Gastrocnemius medialis (tissue), 4 donors: ENCODE results near the gene TMCC1. TPM values are rescaled to one million over a fixed set of nuclear protein-coding genes. Genes with fewer than 3 reads are reported as not detected.
"Not testable (repeated sequence)": the region's sequence is repeated elsewhere in the genome, so short reads cannot be mapped to it uniquely, and the experiment has no call there.

Source experiments
- ATAC-seq, 2 donors: fragments of 150-250 bp; one replicate each; pipeline ENCODE4 v1.9.1; 2016
- DNase-seq, 2 donors: peaks; one replicate each; pipeline ENCODE4 v3.0.0-alpha.2; 2019
- H3K27ac ChIP-seq, 4 donors: fragments of 200-600 bp; sonication (generic); 1 replicate in 1 of 4; 2 replicates in 3 of 4; pipeline ENCODE4 v1.5.1; 2016 to 2018; ENCODE audit warnings: mild to moderate bottlenecking in 2 of 4, moderate library complexity in 1 of 4
- H3K27me3 ChIP-seq, 3 donors: fragments of 200-600 bp; sonication (generic) in 2 of 3; 1 replicate in 1 of 3; 2 replicates in 2 of 3; pipeline versions ENCODE4 v1.5.1 to v1.6.0; 2016 to 2019; ENCODE audit warnings: mild to moderate bottlenecking in 1 of 3, moderate library complexity in 1 of 3
- H3K36me3 ChIP-seq, 2 donors: fragments of 200-600 bp; sonication (generic) in 1 of 2; one replicate each; pipeline ENCODE4 v1.5.1; 2017 to 2018
- H3K4me1 ChIP-seq, 2 donors: fragments of 200-600 bp; sonication (generic) in 1 of 2; one replicate each; pipeline ENCODE4 v1.5.1; 2016 to 2017; ENCODE audit warnings: mild to moderate bottlenecking in 2 of 2
- H3K4me3 ChIP-seq, 4 donors: fragments of 200-600 bp; sonication (generic) in 3 of 4; 1 replicate in 1 of 4; 2 replicates in 3 of 4; pipeline ENCODE4 v1.5.1; 2016 to 2019; ENCODE audit warnings: mild to moderate bottlenecking in 2 of 4
- H3K9me3 ChIP-seq, 3 donors: fragments of 200-600 bp; sonication (generic) in 2 of 3; 1 replicate in 1 of 3; 2 replicates in 2 of 3; pipeline ENCODE4 v1.5.1; 2016 to 2019
- CTCF ChIP-seq, 5 experiments: fragments of 450-650 bp in 3 of 5; fragments of 200-600 bp in 2 of 5; sonication (generic) in 2 of 5; IDR thresholded peaks in 4 of 5; conservative IDR thresholded peaks in 1 of 5; 1 replicate in 4 of 5; 2 replicates in 1 of 5; pipeline ENCODE4 v1.5.1; 2016 to 2019; ENCODE audit warnings: antibody characterized with exemption in 5 of 5, mild to moderate bottlenecking in 3 of 5, moderate library complexity in 3 of 5
- POLR2A ChIP-seq, 2 donors: fragments of 450-650 bp; IDR thresholded peaks; one replicate each; pipeline ENCODE4 v1.6.1; 2017; ENCODE audit warnings: antibody characterized with exemption in 2 of 2, mild to moderate bottlenecking in 2 of 2, moderate library complexity in 2 of 2
- in situ Hi-C, 4 donors: fragments of 200-750 bp; cut with MboI; loops; one replicate each; pipeline versions ENCODE4 v1.15.0 to v1.8.0; 2017; ENCODE audit warnings: low sequenced_read_pairs in 4 of 4
- intact Hi-C: fragments of 100-400 bp; cut with DNase I; formaldehyde crosslinking; loops from one replicate; pipeline ENCODE4 v1.15.1; 2023; ENCODE audit warnings: low total_unique reads
- total RNA-seq, 4 donors: library from RNA; depleted of rRNA; stranded (reverse); fragments of >200 nt; gene quantifications; one replicate each; pipeline versions ENCODE4 v1.1.0 to v1.2.3, GENCODE V29; 2016

TMCC1 gene
- total RNA-seq, 4 donors from 2014 or later = 18.8 to 24.7 (median 20.2) TPM

GRCh38 chr3:129650256-129650872, 243.1 kb downstream of the TMCC1 start:
- Histone ChIP-seq H3K9me3 (no peaks in the 10 kb centered on the region), H3K27me3 (no peaks in the 10 kb centered on the region), H3K27ac (peak overlapping the region in 1 of 4 donors; percentile 9), H3K36me3 (peaks cover 0 to 11% of the 10 kb centered on the region in 2 donors), H3K4me1 (peaks cover 26 to 35% of the 10 kb centered on the region in 2 donors), H3K4me3 (no peak overlapping the region)
- ATAC-seq (peak; percentile 46 to 70), DNase-seq (peak; percentile 35 to 71)
- intact Hi-C loops (loop anchor here (1.0 to 5.0 kb wide), 3 partner anchors 179 to 282 kb away; partner anchors contain the start of gene TMCC1), in situ Hi-C loops (loop anchor here (5.0 to 10.0 kb wide), 5 partner anchors 74 to 284 kb away; no protein-coding TSS in a partner anchor)
- peak; percentile 51 to 81 (median 71) for TF ChIP-seq CTCF (IDR thresholded peaks at IDR 0.05 in 4 of 5, conservative IDR thresholded peaks at IDR 0.05 in 1 of 5)
- no peak for TF ChIP-seq POLR2A (IDR thresholded peaks at IDR 0.05)

- no peak for DNase-seq
- Histone ChIP-seq H3K9me3 (no peaks in the 10 kb centered on the region), H3K4me3 (no peak overlapping the region), H3K36me3 (no peaks in the 10 kb centered on the region), H3K27me3 (no peaks in the 10 kb centered on the region), H3K27ac (no peak overlapping the region), H3K4me1 (peaks cover 21 to 26% of the 10 kb centered on the region in 2 donors)
- no peak for ATAC-seq
- intact Hi-C loops (no loop called here), in situ Hi-C loops (no loop called here)
- TF ChIP-seq CTCF (IDR thresholded peaks at IDR 0.05 in 4 of 5, conservative IDR thresholded peaks at IDR 0.05 in 1 of 5) (no peak), POLR2A (IDR thresholded peaks at IDR 0.05) (no peak)
Observed at GRCh38 chr3:129648391-129648790, 245.1 kb downstream of the TMCC1 start.

GRCh38 chr3:129645286-129645685, 248.2 kb downstream of the TMCC1 start:
- no peak for ATAC-seq
- no peaks in the 10 kb centered on the region for H3K36me3 ChIP-seq
- intact Hi-C loops = no loop called here

GRCh38 chr3:129644836-129645235, 248.7 kb downstream of the TMCC1 start:
- no peaks in the 10 kb centered on the region for H3K36me3 ChIP-seq
- peaks cover under 1 to 2% of the 10 kb centered on the region in 2 donors for H3K4me1 ChIP-seq
- in situ Hi-C loops = no loop called here
- H3K27me3 ChIP-seq = no peaks in the 10 kb centered on the region
- no peaks in the 10 kb centered on the region for H3K9me3 ChIP-seq
- intact Hi-C loops = no loop called here
- DNase-seq = no peak
- ATAC-seq = no peak
- no peak overlapping the region for H3K27ac ChIP-seq
- TF ChIP-seq CTCF (IDR thresholded peaks at IDR 0.05 in 4 of 5, conservative IDR thresholded peaks at IDR 0.05 in 1 of 5) = no peak
- no peak for TF ChIP-seq POLR2A (IDR thresholded peaks at IDR 0.05)
- no peak overlapping the region for H3K4me3 ChIP-seq

More at GRCh38 chr3:129645286-129645685, 248.2 kb downstream of the TMCC1 start:
- Histone ChIP-seq H3K27ac (no peak overlapping the region), H3K27me3 (no peaks in the 10 kb centered on the region), H3K4me3 (no peak overlapping the region), H3K9me3 (no peaks in the 10 kb centered on the region), H3K4me1 (peaks cover 4 to 7% of the 10 kb centered on the region in 2 donors)
- in situ Hi-C loops = no loop called here
- DNase-seq = no peak
- TF ChIP-seq POLR2A (IDR thresholded peaks at IDR 0.05) = no peak

- in situ Hi-C loops, ATAC-seq, H3K4me1 ChIP-seq, H3K36me3 ChIP-seq, H3K27me3 ChIP-seq, H3K27ac ChIP-seq, H3K9me3 ChIP-seq, H3K4me3 ChIP-seq, intact Hi-C loops, DNase-seq: not testable (repeated sequence)
Observed at GRCh38 chr3:129641567-129642260, 251.8 kb downstream of the TMCC1 start.

GRCh38 chr3:129640985-129641384, 252.5 kb downstream of the TMCC1 start:
- H3K4me3 ChIP-seq, intact Hi-C loops, in situ Hi-C loops, H3K4me1 ChIP-seq, H3K9me3 ChIP-seq, H3K27me3 ChIP-seq, ATAC-seq, DNase-seq, H3K27ac ChIP-seq, H3K36me3 ChIP-seq: not testable (repeated sequence)
